Skeletal muscle satellite cell (primary cell): ENCODE measurements around the gene VDAC2. TPM values are rescaled to one million over a fixed set of nuclear protein-coding genes. Genes with fewer than 3 reads are reported as not detected.

Source experiments
- H3K27me3 ChIP-seq: 2 replicates; pipeline ENCODE4 v1.7.0; 2013; ENCODE audit warnings: low read length; ENCODE audit not compliant: control insufficient read depth, insufficient read depth
- H3K36me3 ChIP-seq: 2 replicates; pipeline ENCODE4 v1.7.0; 2013; ENCODE audit warnings: mild to moderate bottlenecking, control low read depth, low read length; ENCODE audit not compliant: insufficient read depth
- H3K4me1 ChIP-seq: 2 replicates; pipeline ENCODE4 v1.7.0; 2013; ENCODE audit warnings: low read length; ENCODE audit not compliant: control insufficient read depth, insufficient read depth
- H3K4me2 ChIP-seq: 2 replicates; pipeline ENCODE4 v1.7.0; 2013; ENCODE audit warnings: mild to moderate bottlenecking, low read length
- H3K4me3 ChIP-seq: 2 replicates; pipeline ENCODE4 v1.7.0; 2013; ENCODE audit warnings: low read length
- H3K9ac ChIP-seq: 2 replicates; pipeline ENCODE4 v1.7.0; 2013; ENCODE audit warnings: mild to moderate bottlenecking, low read depth, low read length, moderate library complexity
- H3K9me3 ChIP-seq: replicated peaks from 2 replicates; pipeline ENCODE4 v1.7.0; 2013; ENCODE audit warnings: mild to moderate bottlenecking, control low read depth, low read length
- small RNA-seq: library from RNA; depleted of rRNA; stranded (forward); fragments of <200 nt; gene quantifications from one replicate; pipeline ENCODE3, GENCODE V24; 2012

VDAC2 gene

DNA sequence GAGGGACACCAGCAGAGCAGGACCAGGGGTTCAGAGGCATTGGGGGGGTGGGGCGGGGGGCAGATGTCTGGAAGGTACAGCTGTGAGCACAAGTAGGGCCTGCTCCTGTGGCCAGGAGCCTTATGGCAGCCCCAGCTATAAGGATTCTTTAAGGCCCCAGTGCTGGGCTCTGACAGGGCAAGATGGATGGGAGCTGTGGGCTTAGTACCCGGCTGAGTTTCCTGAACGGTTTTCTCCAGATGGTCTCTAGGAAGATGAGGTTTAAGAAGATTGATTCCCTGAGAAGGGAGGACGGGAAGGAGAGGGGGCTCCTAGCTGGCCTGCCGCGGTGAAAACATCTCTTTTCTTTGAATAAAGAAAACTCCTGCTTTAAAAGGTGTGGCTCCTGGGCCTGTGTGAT, 55.3 kb downstream of the VDAC2 start:
- no peak overlapping the region for H3K4me2 ChIP-seq
- H3K4me3 ChIP-seq: no peak overlapping the region
- H3K36me3 ChIP-seq: no peaks in the 10 kb centered on the region
- peaks cover 27% of the 10 kb centered on the region for H3K27me3 ChIP-seq
- H3K4me1 ChIP-seq: no peaks in the 10 kb centered on the region
- H3K9ac ChIP-seq: no peak overlapping the region
- H3K9me3 ChIP-seq: no peaks in the 10 kb centered on the region

GRCh38 chr10:75266945-75267344, 56.3 kb downstream of the VDAC2 start:
- Histone ChIP-seq H3K27me3 (peaks cover 16% of the 10 kb centered on the region), H3K4me1 (no peaks in the 10 kb centered on the region), H3K4me3 (no peak overlapping the region), H3K9me3 (no peaks in the 10 kb centered on the region), H3K4me2 (no peak overlapping the region), H3K36me3 (no peaks in the 10 kb centered on the region), H3K9ac (no peak overlapping the region)

DNA sequence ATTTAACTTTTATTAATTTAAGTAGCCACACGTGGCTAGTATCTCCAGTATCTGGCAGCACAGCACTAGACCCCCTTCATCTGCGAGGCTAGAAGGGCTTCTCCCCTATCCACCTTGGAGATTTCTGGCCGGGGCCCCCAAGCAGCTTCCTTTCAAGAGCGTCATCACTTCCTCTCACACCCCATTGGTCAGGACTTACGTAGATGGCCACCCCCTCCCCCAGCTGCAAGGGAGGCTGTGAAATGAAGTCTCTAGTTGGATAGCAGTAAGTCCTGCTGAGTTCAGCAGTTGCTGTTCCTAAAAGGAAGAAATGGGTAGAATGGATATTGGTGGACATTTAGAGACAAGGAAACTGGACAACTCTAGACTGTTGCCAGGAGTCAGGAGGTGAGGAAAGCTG, 59.0 kb downstream of the VDAC2 start:
- no peaks in the 10 kb centered on the region for H3K36me3 ChIP-seq
- no peak overlapping the region for H3K4me2 ChIP-seq
- no peaks in the 10 kb centered on the region for H3K4me1 ChIP-seq
- H3K9ac ChIP-seq: no peak overlapping the region
- no peaks in the 10 kb centered on the region for H3K27me3 ChIP-seq
- H3K4me3 ChIP-seq: no peak overlapping the region
- H3K9me3 ChIP-seq: no peaks in the 10 kb centered on the region

- Histone ChIP-seq H3K4me2 (no peak overlapping the region), H3K9ac (no peak overlapping the region), H3K4me3 (no peak overlapping the region), H3K4me1 (no peaks in the 10 kb centered on the region), H3K27me3 (no peaks in the 10 kb centered on the region), H3K36me3 (no peaks in the 10 kb centered on the region), H3K9me3 (no peaks in the 10 kb centered on the region)
Measured at GRCh38 chr10:75272094-75272493, 61.5 kb downstream of the VDAC2 start.

DNA sequence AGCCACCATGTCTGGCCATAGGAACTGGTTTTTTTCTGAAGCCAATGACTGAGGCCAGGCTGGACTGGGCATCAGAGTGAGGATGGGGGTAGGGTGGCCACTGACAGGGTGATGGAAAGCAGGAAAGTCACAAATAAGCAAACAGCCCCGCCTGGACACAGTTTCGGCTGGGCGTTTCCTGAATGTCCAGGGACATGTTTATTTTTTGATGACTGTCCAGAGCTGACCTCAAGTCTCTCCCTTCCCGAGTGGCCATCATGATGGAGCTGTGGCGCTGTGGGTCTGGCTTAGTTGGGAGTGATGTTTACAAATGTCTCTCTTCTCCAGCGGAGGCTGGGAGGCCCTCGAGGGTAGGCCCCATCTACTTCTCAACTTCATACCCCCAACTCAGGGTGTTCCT, 62.3 kb downstream of the VDAC2 start:
- H3K9ac ChIP-seq: no peak overlapping the region
- H3K36me3 ChIP-seq: no peaks in the 10 kb centered on the region
- no peak overlapping the region for H3K4me3 ChIP-seq
- no peaks in the 10 kb centered on the region for H3K9me3 ChIP-seq
- no peak overlapping the region for H3K4me2 ChIP-seq
- no peaks in the 10 kb centered on the region for H3K27me3 ChIP-seq
- no peaks in the 10 kb centered on the region for H3K4me1 ChIP-seq

- no peaks in the 10 kb centered on the region for H3K4me1 ChIP-seq
- no peak overlapping the region for H3K4me2 ChIP-seq
- no peaks in the 10 kb centered on the region for H3K36me3 ChIP-seq
- H3K27me3 ChIP-seq: peaks cover 17% of the 10 kb centered on the region
- no peaks in the 10 kb centered on the region for H3K9me3 ChIP-seq
- no peak overlapping the region for H3K9ac ChIP-seq
- H3K4me3 ChIP-seq: no peak overlapping the region
Measured at GRCh38 chr10:75276069-75276872, 65.7 kb downstream of the VDAC2 start.

DNA sequence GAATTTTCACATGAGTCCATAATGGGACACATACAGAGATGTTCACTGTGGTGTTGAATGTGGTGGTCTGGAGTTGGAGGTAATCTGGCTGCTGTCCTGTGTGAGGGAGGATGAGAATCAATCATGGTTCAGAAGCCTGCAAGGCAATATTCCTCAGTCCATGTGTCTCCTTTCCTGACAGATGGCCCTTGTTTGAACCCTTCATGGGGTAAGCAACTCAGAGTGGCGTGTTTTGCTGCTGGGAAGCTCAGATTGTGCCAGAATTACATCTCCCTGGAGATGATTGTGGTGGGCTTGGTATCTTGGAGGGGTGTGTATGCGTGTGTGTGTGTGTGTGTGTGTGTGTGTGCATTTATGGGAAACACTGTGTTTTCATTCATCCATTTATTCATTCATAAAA, 69.6 kb downstream of the VDAC2 start:
- no peaks in the 10 kb centered on the region for H3K9me3 ChIP-seq
- H3K4me1 ChIP-seq: peaks cover 7% of the 10 kb centered on the region
- no peak overlapping the region for H3K4me2 ChIP-seq
- H3K27me3 ChIP-seq: peaks cover 49% of the 10 kb centered on the region
- H3K36me3 ChIP-seq: no peaks in the 10 kb centered on the region
- no peak overlapping the region for H3K4me3 ChIP-seq
- H3K9ac ChIP-seq: no peak overlapping the region

Small RNA genes lying within 50 kb of the gene (small RNA-seq; reads per million reads assigned to genes)
- gene HMGA1P5 (not detected), gene RPL39P25 (not detected)
